ENCODE results near the gene DLG2. TPM values are rescaled to one million over a fixed set of nuclear protein-coding genes. Genes with fewer than 3 reads are reported as not detected.

DLG2 gene
- total RNA-seq, 1 donor = 3.0 TPM

DNA sequence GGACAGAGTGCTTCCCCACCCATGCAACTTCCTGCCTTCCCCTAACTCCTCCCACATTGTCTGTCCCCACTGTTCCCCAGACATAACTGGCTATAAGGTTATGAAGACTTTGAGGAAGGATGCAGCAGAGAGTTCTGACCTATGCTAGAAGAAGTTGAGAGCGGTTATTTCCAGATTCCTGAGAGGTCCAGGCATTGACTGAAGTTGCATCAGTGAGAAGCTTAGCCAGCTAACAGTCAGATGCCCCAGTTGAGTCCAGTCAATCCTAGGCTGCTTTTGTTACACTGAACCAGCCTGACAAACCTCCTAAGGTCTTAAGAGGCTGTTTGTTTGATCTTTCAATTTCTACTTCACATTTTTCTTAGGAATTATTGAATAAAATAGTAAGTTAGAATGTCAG is 1403.1 kb downstream of the DLG2 start:
- no peak overlapping the region for H3K4me3 ChIP-seq (ENCODE audit: low read depth, low read length)
- no peak for DNase-seq (ENCODE audit: low read depth)
- TF ChIP-seq, protein P1, sequence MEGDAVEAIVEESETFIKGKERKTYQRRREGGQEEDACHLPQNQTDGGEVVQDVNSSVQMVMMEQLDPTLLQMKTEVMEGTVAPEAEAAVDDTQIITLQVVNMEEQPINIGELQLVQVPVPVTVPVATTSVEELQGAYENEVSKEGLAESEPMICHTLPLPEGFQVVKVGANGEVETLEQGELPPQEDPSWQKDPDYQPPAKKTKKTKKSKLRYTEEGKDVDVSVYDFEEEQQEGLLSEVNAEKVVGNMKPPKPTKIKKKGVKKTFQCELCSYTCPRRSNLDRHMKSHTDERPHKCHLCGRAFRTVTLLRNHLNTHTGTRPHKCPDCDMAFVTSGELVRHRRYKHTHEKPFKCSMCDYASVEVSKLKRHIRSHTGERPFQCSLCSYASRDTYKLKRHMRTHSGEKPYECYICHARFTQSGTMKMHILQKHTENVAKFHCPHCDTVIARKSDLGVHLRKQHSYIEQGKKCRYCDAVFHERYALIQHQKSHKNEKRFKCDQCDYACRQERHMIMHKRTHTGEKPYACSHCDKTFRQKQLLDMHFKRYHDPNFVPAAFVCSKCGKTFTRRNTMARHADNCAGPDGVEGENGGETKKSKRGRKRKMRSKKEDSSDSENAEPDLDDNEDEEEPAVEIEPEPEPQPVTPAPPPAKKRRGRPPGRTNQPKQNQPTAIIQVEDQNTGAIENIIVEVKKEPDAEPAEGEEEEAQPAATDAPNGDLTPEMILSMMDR (IDR thresholded peaks at IDR 0.05; ENCODE audit: insufficient read depth, low read length) = no peak

DNA sequence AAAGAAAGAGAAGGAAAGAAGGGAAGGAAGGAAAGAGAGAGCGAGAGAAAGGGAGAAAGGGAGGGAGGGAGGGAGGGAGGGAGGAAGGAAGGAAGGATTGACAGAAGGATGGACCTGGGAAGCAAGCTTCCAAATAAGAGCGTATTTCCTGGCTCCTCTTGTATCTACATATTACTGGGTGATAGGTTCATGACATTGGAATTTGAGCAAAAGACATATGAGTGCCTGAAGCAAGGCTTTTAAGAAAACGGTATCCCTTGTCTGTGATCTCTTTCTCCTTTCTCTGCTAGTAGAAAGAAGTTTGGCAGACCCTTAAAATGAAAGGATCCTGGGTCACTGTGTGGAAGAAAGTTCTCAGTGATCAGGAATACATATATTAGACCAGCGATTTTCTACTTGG is 1408.8 kb downstream of the DLG2 start:
- DNase-seq (ENCODE audit: low read depth) = no peak
- TF ChIP-seq, protein P1 (IDR thresholded peaks at IDR 0.05; ENCODE audit: insufficient read depth, low read length) = no peak
- no peak overlapping the region for H3K4me3 ChIP-seq (ENCODE audit: low read depth, low read length)

DNA sequence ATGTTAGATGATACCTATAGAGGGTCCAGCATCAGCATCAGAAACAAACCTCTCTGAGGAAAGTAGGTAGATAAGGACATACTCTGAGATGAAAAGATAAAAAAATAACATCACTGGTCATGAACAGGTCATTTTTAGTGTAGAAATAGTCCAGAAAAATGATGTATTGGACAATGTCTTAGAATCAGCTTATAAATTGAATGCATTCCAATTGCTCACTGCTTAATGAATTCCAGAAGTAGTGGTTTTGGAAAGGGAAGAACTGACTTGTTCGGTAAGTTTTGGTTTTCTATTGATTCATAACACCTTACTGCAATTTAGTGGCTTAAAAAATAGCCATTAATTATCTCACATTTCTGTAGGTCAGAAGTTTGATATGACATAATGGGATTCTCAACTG is 1411.5 kb downstream of the DLG2 start:
- peak; percentile 5 for DNase-seq (ENCODE audit: low read depth)
- TF ChIP-seq, protein P1 (IDR thresholded peaks at IDR 0.05; ENCODE audit: insufficient read depth, low read length) = no peak
- no peak overlapping the region for H3K4me3 ChIP-seq (ENCODE audit: low read depth, low read length)

DNA sequence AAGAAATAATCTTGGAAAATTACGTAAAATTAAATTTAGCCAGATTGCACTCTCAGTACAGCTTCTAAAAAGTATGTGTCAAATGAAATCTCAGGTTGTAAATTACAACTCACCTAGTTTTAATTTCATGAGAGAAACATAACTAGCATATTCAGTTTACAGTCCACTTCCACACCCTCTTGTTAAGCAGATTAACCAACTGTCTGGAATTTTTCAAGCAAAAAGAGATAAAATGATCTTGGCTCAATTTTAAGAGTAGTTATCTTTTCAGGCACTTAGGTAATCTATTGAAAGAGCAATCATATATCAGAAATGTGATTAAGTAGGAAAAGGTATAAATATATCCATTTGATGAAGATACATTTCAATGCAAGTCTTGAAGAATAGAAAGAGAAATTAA is 1412.6 kb downstream of the DLG2 start:
- no peak for DNase-seq (ENCODE audit: low read depth)
- TF ChIP-seq, protein P1 (IDR thresholded peaks at IDR 0.05; ENCODE audit: insufficient read depth, low read length) = no peak

DNA sequence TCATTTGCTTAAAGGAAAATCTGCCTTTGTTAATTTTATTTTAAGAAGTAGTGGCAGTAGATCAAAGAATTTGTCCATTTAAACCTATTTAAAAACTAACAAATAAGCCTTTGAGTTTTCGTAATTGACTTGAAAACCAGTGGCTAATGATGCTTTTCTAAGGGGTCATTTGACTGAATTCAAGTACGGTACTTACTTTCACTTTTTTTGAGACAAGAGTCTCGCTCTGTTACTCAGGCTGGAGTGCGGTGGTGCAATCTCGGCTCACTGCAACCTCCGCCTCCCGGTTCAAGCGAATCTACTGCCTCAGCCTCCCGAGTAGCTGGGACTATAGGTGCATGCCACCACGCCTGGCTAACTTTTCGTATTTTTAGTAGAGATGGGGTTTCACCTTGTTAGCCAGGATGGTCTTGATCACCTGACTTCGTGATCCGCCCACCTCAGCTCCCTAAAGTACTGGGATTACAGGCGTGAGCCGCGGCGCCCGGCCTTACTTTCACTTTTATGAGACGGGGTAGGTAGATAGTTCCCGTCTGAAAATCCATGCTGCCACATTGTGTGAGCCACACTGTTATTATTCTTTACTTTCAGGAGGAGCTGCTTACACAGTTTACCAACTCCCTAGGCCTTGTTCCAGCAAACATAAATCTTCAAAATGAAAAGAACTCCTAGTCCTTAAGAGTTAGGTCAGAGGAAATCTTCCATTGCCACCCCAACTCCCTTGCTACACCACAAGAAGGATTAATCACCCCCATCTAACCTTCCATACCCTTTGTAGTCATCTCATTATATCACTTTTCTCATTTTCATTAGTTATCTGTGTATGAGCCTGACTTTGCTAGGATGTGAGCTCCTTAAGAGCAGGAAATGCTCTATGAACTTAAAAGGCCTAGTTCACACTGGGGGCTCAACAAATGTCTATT is 1414.4 kb downstream of the DLG2 start:
- H3K4me3 ChIP-seq (ENCODE audit: low read depth, low read length) = no peak overlapping the region
- TF ChIP-seq, protein P1 (IDR thresholded peaks at IDR 0.05; ENCODE audit: insufficient read depth, low read length) = no peak
- DNase-seq (ENCODE audit: low read depth) = no peak

More for the DNA sequence above, 1412.6 kb downstream of the DLG2 start:
- H3K4me3 ChIP-seq (ENCODE audit: low read depth, low read length) = no peak overlapping the region

DNA sequence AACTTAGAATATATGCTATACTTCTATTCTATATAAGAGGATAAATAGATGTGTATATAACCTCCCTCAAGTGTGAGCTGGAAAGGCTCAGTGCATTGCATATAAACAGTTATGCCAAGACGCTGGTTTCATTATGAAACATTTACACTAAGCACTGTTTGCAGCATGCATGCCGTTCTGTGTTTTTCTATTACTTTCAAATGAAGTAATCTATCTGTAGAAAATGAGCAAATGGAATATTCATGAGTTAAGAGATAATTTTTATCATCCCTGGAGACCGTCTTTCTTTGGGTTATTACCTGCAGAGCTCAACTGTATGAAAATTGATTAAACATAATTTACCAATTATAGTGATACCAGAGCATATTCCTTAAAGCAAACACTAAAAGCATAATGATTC is 1415.2 kb downstream of the DLG2 start:
- DNase-seq (ENCODE audit: low read depth) = no peak
- TF ChIP-seq, protein P1 (IDR thresholded peaks at IDR 0.05; ENCODE audit: insufficient read depth, low read length) = no peak
- H3K4me3 ChIP-seq (ENCODE audit: low read depth, low read length) = no peak overlapping the region
